Liver (tissue), 9 donors: ENCODE measurements around the gene PRIM1. TPM values are rescaled to one million over a fixed set of nuclear protein-coding genes. Genes with fewer than 3 reads are reported as not detected.

Experiments used
- DNase-seq: peaks from one replicate; pipeline ENCODE4 v3.0.0-alpha.2; 2017; ENCODE audit warnings: low spot score
- H3K27ac ChIP-seq, 2 donors: one replicate each; pipeline ENCODE4 v1.7.0; 2013; ENCODE audit warnings: inconsistent platforms in 2 of 2, low read length in 2 of 2, control low read depth in 1 of 2, low read depth in 1 of 2, mild to moderate bottlenecking in 1 of 2
- H3K27me3 ChIP-seq, 4 donors: one replicate each; pipeline versions ENCODE4 v1.6.1 to v1.7.0; 2013; ENCODE audit warnings: low read length in 3 of 4, inconsistent platforms in 1 of 4, mild to moderate bottlenecking in 1 of 4, moderate library complexity in 1 of 4; ENCODE audit not compliant: control insufficient read depth in 4 of 4, insufficient read depth in 4 of 4
- H3K36me3 ChIP-seq, 4 donors: one replicate each; pipeline versions ENCODE4 v1.6.1 to v1.7.0; 2013; ENCODE audit warnings: low read length in 3 of 4, mild to moderate bottlenecking in 3 of 4, low read depth in 1 of 4, moderate library complexity in 1 of 4; ENCODE audit not compliant: control insufficient read depth in 4 of 4, insufficient read depth in 3 of 4
- H3K4me1 ChIP-seq, 4 donors: one replicate each; pipeline versions ENCODE4 v1.6.1 to v1.7.0; 2013; ENCODE audit warnings: low read length in 3 of 4, mild to moderate bottlenecking in 3 of 4, moderate library complexity in 1 of 4; ENCODE audit not compliant: control insufficient read depth in 4 of 4, insufficient read depth in 4 of 4
- H3K4me3 ChIP-seq, 3 donors: one replicate each; pipeline versions ENCODE4 v1.6.1 to v1.7.0; 2013; ENCODE audit warnings: low read length in 3 of 3, control low read depth in 1 of 3, low read depth in 1 of 3, mild to moderate bottlenecking in 1 of 3
- H3K9ac ChIP-seq, 2 donors: one replicate each; pipeline ENCODE4 v1.7.0; 2013; ENCODE audit warnings: low read length in 2 of 2, mild to moderate bottlenecking in 2 of 2, moderate library complexity in 2 of 2, control low read depth in 1 of 2, low read depth in 1 of 2
- H3K9me3 ChIP-seq, 4 donors: one replicate each; pipeline versions ENCODE4 v1.6.1 to v1.7.0; 2013; ENCODE audit warnings: low read length in 3 of 4; ENCODE audit not compliant: control insufficient read depth in 4 of 4
- EGR1 ChIP-seq, 2 donors: IDR thresholded peaks; 2 replicates each; pipeline ENCODE4 v1.6.1; 2016 to 2018; ENCODE audit warnings: antibody characterized with exemption in 2 of 2, low read depth in 2 of 2
- FOXA1 ChIP-seq: IDR thresholded peaks from 2 replicates; pipeline ENCODE4 v1.6.1; 2016; ENCODE audit warnings: antibody characterized with exemption
- FOXA2 ChIP-seq: IDR thresholded peaks from 2 replicates; pipeline ENCODE4 v1.6.1; 2016; ENCODE audit warnings: antibody characterized with exemption
- HNF4A ChIP-seq, 2 donors: conservative IDR thresholded peaks; 2 replicates each; pipeline ENCODE4 v1.6.1; 2016; ENCODE audit warnings: antibody characterized with exemption in 2 of 2, mild to moderate bottlenecking in 2 of 2
- HNF4G ChIP-seq: IDR thresholded peaks from 2 replicates; pipeline ENCODE4 v1.6.1; 2016; ENCODE audit warnings: antibody characterized with exemption
- JUND ChIP-seq, 2 donors: IDR thresholded peaks; 2 replicates each; pipeline ENCODE4 v1.6.1; 2016; ENCODE audit warnings: antibody characterized with exemption in 2 of 2
- NR2F2 ChIP-seq: IDR thresholded peaks from 2 replicates; pipeline ENCODE4 v1.6.1; 2016; ENCODE audit warnings: antibody characterized with exemption
- RAD21 ChIP-seq, 2 donors: IDR thresholded peaks; 2 replicates each; pipeline ENCODE4 v1.6.1; 2016; ENCODE audit warnings: antibody characterized with exemption in 2 of 2, mild to moderate bottlenecking in 2 of 2
- RXRA ChIP-seq, 2 donors: IDR thresholded peaks; 2 replicates each; pipeline ENCODE4 v1.6.1; 2017 to 2018; ENCODE audit warnings: antibody characterized with exemption in 2 of 2, mild to moderate bottlenecking in 1 of 2
- SP1 ChIP-seq: IDR thresholded peaks from 2 replicates; pipeline ENCODE4 v1.6.1; 2018; ENCODE audit warnings: antibody characterized with exemption, mild to moderate bottlenecking
- TAF1 ChIP-seq: conservative IDR thresholded peaks from 2 replicates; pipeline ENCODE4 v1.6.1; 2016; ENCODE audit warnings: antibody characterized with exemption, mild to moderate bottlenecking
- YY1 ChIP-seq: IDR thresholded peaks from 2 replicates; pipeline ENCODE4 v1.6.1; 2016; ENCODE audit warnings: antibody characterized with exemption, mild to moderate bottlenecking
- WGBS: extraction: QIAGEN DNeasy Blood & Tissue Kit; methylation state at CpG from one replicate; pipeline ENCODE4 v1.1.7; 2013; 5-methylcytosine and 5-hydroxymethylcytosine counted together
- polyA plus RNA-seq, 2 donors: library from polyadenylated mRNA; stranded (reverse) in 1 of 2; unstranded in 1 of 2; fragments of 200-250 nt in 1 of 2; fragments of >200 nt in 1 of 2; fragmentation: Nextera tagmentation in 1 of 2; extraction: Ambion mirVana in 1 of 2; gene quantifications; one replicate each; pipeline versions ENCODE4 v1.2.1 to v1.2.3, GENCODE V29; 2013 to 2015
- total RNA-seq, 2 donors: library from RNA; depleted of rRNA; stranded (reverse); fragments of >200 nt; gene quantifications; one replicate each; pipeline ENCODE4 v1.2.3, GENCODE V29; 2014
- TF ChIP-seq, protein P1 (sequence below): fragments of 150-350 bp; IDR thresholded peaks from 2 replicates; pipeline ENCODE4 v1.5.1; 2017; ENCODE audit warnings: improper control_type of control experiment, low read depth, low read length; ENCODE audit not compliant: missing input control
- TF ChIP-seq, protein P2 (sequence below): IDR thresholded peaks from 2 replicates; pipeline ENCODE4 v1.6.1; 2016; ENCODE audit warnings: antibody characterized with exemption
- TF ChIP-seq, protein P3 (sequence below): IDR thresholded peaks from 2 replicates; pipeline ENCODE4 v1.6.1; 2016; ENCODE audit warnings: antibody characterized with exemption, mild to moderate bottlenecking
- TF ChIP-seq, protein P4 (sequence below): IDR thresholded peaks from 2 replicates; pipeline ENCODE4 v1.6.1; 2016; ENCODE audit warnings: antibody characterized with exemption
- TF ChIP-seq, protein P5 (sequence below): IDR thresholded peaks from 2 replicates; pipeline ENCODE4 v1.6.1; 2016; ENCODE audit warnings: antibody characterized with exemption
- donor health status: healthy.
- donor health status: healthy.
- donor health status: healthy.
- donor health status: healthy.
- donor health status: healthy.

PRIM1 gene
- total and polyA plus RNA-seq, 4 donors, result 2.7 to 24.8 (median 5.4) TPM

DNA sequence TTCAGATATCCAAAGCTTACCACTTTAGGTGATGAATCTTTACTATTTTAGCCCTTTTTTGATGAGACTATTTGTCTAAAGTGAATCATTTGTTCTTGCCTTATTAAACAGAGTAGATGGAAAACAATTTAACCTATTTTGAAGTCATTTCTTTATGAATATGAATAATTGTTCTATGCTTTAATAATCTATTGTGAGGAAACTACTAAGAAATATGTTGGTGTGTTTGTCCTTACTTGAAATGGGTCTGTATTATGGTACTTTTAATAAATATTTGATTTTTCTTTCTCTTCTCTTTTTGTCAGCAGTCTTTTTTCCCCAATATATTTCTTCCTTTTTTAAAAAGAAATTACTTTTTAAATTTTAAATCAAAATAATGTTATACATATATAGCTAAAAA is 35.4 kb upstream of the PRIM1 start:
- H3K27ac ChIP-seq, result no peak overlapping the region
- H3K4me1 ChIP-seq, result peaks cover 0 to 1% (median 0%) of the 10 kb centered on the region in 4 donors
- H3K4me3 ChIP-seq, result no peak overlapping the region
- DNase-seq, result no peak
- TF ChIP-seq, protein P1, sequence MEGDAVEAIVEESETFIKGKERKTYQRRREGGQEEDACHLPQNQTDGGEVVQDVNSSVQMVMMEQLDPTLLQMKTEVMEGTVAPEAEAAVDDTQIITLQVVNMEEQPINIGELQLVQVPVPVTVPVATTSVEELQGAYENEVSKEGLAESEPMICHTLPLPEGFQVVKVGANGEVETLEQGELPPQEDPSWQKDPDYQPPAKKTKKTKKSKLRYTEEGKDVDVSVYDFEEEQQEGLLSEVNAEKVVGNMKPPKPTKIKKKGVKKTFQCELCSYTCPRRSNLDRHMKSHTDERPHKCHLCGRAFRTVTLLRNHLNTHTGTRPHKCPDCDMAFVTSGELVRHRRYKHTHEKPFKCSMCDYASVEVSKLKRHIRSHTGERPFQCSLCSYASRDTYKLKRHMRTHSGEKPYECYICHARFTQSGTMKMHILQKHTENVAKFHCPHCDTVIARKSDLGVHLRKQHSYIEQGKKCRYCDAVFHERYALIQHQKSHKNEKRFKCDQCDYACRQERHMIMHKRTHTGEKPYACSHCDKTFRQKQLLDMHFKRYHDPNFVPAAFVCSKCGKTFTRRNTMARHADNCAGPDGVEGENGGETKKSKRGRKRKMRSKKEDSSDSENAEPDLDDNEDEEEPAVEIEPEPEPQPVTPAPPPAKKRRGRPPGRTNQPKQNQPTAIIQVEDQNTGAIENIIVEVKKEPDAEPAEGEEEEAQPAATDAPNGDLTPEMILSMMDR, result no peak
- TF ChIP-seq, protein P2, sequence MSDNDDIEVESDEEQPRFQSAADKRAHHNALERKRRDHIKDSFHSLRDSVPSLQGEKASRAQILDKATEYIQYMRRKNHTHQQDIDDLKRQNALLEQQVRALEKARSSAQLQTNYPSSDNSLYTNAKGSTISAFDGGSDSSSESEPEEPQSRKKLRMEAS, result no peak
- no peak for TF ChIP-seq FOXA1
- no peak for TF ChIP-seq RAD21 (IDR thresholded peaks at IDR 0.05)
- TF ChIP-seq EGR1 (IDR thresholded peaks at IDR 0.05; ENCODE audit: low read depth in 2 of 2), result no peak
- TF ChIP-seq RXRA (IDR thresholded peaks at IDR 0.05), result no peak
- TF ChIP-seq, protein P3, sequence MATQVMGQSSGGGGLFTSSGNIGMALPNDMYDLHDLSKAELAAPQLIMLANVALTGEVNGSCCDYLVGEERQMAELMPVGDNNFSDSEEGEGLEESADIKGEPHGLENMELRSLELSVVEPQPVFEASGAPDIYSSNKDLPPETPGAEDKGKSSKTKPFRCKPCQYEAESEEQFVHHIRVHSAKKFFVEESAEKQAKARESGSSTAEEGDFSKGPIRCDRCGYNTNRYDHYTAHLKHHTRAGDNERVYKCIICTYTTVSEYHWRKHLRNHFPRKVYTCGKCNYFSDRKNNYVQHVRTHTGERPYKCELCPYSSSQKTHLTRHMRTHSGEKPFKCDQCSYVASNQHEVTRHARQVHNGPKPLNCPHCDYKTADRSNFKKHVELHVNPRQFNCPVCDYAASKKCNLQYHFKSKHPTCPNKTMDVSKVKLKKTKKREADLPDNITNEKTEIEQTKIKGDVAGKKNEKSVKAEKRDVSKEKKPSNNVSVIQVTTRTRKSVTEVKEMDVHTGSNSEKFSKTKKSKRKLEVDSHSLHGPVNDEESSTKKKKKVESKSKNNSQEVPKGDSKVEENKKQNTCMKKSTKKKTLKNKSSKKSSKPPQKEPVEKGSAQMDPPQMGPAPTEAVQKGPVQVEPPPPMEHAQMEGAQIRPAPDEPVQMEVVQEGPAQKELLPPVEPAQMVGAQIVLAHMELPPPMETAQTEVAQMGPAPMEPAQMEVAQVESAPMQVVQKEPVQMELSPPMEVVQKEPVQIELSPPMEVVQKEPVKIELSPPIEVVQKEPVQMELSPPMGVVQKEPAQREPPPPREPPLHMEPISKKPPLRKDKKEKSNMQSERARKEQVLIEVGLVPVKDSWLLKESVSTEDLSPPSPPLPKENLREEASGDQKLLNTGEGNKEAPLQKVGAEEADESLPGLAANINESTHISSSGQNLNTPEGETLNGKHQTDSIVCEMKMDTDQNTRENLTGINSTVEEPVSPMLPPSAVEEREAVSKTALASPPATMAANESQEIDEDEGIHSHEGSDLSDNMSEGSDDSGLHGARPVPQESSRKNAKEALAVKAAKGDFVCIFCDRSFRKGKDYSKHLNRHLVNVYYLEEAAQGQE, result no peak
- no peak for TF ChIP-seq HNF4G
- no peak for TF ChIP-seq SP1
- TF ChIP-seq, protein P4, sequence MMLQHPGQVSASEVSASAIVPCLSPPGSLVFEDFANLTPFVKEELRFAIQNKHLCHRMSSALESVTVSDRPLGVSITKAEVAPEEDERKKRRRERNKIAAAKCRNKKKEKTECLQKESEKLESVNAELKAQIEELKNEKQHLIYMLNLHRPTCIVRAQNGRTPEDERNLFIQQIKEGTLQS, result no peak
- TF ChIP-seq JUND (IDR thresholded peaks at IDR 0.05), result no peak
- TF ChIP-seq FOXA2, result no peak
- no peak for TF ChIP-seq HNF4A (conservative IDR thresholded peaks at IDR 0.05)
- TF ChIP-seq, protein P5, sequence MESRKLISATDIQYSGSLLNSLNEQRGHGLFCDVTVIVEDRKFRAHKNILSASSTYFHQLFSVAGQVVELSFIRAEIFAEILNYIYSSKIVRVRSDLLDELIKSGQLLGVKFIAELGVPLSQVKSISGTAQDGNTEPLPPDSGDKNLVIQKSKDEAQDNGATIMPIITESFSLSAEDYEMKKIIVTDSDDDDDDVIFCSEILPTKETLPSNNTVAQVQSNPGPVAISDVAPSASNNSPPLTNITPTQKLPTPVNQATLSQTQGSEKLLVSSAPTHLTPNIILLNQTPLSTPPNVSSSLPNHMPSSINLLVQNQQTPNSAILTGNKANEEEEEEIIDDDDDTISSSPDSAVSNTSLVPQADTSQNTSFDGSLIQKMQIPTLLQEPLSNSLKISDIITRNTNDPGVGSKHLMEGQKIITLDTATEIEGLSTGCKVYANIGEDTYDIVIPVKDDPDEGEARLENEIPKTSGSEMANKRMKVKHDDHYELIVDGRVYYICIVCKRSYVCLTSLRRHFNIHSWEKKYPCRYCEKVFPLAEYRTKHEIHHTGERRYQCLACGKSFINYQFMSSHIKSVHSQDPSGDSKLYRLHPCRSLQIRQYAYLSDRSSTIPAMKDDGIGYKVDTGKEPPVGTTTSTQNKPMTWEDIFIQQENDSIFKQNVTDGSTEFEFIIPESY, result no peak
- no peak for TF ChIP-seq NR2F2
- no peak overlapping the region for H3K9ac ChIP-seq
- H3K27me3 ChIP-seq, result no peaks in the 10 kb centered on the region
- H3K9me3 ChIP-seq, result no peaks in the 10 kb centered on the region
- H3K36me3 ChIP-seq, result peaks cover 0 to 16% (median 9%) of the 10 kb centered on the region in 4 donors

DNA sequence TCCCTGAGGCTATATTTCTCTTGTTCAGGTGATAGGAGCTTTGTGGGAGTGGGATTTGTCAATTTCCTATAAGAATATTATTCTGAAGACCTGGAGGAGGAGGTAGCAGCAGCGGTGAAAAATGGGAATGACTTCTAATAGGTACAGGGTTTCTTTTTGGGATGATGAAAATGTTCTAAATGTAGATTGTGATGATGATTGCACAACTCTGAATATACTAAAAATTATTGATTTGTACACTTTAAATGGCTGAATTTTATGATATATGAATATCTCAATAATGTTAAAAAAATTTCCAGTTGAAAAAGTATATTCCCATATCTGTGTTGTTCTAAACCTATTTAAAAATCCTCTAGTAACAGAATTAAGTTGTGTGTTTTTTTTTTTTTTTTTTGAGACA is 33.8 kb upstream of the PRIM1 start:
- Histone ChIP-seq H3K4me1 (peaks cover 2 to 5% (median 4%) of the 10 kb centered on the region in 4 donors), H3K9ac (no peak overlapping the region), H3K4me3 (no peak overlapping the region), H3K27ac (no peak overlapping the region), H3K27me3 (no peaks in the 10 kb centered on the region), H3K36me3 (peaks cover 2 to 17% (median 10%) of the 10 kb centered on the region in 4 donors), H3K9me3 (no peaks in the 10 kb centered on the region)
- no peak for DNase-seq
- 95% methylated on average over 1 of the region's 1 CpG for WGBS
- TF ChIP-seq, protein P3, result no peak
- TF ChIP-seq, protein P5, result no peak
- TF ChIP-seq HNF4G (no peak), YY1 (no peak), EGR1 (IDR thresholded peaks at IDR 0.05; ENCODE audit: low read depth in 2 of 2) (no peak), SP1 (no peak), HNF4A (conservative IDR thresholded peaks at IDR 0.05) (no peak), FOXA1 (no peak), RAD21 (IDR thresholded peaks at IDR 0.05) (no peak), FOXA2 (no peak), TAF1 (no peak), NR2F2 (no peak)
- TF ChIP-seq, protein P2, result no peak
